CD1c-positive myeloid dendritic cell (primary cell): ENCODE data around the gene JADE3.

ENCODE experiments used
- DNase-seq: peaks from one replicate; pipeline ENCODE4 v3.0.0-alpha.2; 2016; ENCODE audit errors: extremely low spot score

JADE3 gene

DNA sequence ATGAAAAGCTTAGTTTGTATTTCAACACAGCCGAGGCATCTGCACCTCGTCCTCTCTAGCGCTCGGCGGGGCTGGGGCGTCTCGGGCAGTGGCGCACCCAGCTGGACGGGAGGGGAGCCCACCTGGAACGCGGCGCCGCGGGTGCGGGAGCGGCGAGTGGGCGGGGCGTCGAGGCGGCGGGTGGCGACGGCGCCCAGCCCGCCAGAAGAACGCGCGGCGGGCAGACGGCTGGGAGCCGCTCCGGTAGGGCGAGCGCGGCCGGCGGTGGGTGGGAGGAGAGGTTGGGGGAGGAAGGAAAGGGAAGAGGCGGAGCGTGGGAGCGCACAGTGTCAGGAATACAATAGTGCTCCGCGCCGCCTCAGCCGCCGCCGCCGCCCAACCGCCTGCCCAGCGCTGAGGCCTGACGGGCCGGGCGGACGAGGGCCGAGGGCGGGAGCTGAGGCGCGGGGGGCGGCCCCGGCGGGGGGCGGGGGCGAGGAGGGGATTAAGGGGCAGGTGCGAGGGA, at the start of gene JADE3:
TSS of gene JADE3 (plus strand) at position 324 of the 505 bp plus-strand sequence. CDS start 72,474 bp downstream, outside the sequence.
- peak; percentile 18 for DNase-seq

DNA sequence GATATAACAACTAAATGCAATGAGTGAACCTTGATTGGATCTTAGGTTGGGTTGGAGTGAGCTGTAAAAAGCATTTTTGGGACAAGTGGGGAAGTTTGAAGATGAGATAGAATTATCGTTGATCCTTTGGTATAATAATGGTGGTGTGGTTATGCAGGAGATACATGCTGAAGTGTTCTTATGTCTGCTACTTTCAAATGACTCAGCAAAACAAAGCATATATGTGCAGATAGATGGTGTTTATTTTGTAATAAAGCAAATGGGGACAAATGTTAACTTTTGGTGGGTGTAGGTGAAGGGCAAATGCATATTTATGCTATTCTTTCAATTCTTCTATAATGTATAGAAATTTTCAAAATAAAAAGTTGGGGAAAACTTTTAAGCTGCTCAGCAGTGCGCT, 49.1 kb upstream of the JADE3 start:
- DNase-seq, result no peak

DNA sequence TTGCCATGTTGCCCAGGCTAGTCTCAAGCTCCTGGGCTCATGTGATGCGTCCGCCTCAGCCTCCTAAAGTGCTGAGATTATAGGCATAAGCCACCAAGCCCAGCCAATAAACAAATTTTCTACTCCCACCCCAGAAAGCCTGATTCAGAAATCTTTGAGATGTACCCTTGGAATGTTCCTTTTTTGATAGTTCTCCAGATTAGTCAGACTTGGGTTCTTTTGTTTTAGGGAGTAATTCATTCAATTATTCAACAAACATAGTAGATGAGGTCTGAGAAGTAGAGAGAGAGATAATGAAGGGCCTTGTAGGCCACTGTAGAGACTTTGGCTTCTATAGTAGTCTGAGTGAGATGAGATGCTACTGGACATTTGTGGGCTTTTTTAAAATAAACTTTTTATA, 47.6 kb upstream of the JADE3 start:
- DNase-seq, result no peak

DNA sequence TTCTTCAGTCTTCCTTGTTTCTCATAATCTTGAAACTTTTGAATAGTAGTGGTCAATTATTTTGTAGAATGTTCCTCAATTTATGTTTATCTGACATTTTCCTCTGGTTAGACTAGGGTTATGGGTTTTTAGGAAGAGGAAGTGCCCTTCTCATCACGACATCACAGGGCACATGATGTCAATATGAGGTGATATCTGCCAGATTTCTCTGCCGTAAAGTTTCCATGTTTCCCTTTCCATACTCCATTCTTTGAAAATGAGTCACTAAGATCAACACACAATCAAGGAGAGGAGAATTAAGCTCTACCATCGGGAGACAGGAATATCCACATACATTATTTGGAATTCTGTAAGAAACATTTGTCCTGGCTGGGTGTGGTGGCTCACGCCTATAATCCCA, 46.9 kb upstream of the JADE3 start:
- peak; percentile 69 for DNase-seq

DNA sequence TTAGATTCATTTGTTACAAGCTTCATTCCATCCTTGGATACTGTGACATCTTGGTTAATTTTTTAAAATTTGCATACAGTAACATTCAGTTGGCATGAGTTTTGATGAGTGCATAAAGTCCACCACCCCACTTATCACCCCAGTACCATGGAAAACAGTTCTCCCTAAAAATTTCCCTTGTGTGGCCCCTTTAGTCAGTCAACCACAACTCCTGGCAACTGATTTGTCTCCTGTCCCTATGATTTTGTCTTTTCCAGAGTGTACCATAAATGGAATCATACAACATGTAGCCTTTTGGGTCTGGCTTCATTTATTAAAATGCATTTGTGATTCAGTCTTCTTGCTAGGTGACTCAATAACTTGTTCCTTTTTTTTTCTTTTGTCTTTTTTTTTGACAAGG, 45.5 kb upstream of the JADE3 start:
- DNase-seq, result no peak

DNA sequence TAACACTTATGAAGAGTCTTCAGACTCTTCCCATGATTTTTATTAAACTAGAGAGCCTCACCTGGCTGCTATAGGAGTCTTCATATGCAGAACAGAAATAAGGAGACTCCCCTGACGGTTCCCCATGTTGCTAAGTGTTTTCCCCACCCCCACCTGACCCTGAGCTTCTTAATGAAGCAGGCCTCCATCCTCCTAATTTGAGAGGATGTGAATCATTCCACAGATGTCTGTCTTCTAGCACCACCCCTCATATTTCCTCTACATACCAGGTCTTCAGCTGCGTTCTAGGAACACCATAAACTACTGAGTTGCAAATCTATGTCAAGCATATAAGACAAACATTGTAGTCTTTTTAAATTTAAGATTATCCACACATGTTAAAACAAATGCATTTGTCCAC, 38.5 kb upstream of the JADE3 start:
- no peak for DNase-seq

DNA sequence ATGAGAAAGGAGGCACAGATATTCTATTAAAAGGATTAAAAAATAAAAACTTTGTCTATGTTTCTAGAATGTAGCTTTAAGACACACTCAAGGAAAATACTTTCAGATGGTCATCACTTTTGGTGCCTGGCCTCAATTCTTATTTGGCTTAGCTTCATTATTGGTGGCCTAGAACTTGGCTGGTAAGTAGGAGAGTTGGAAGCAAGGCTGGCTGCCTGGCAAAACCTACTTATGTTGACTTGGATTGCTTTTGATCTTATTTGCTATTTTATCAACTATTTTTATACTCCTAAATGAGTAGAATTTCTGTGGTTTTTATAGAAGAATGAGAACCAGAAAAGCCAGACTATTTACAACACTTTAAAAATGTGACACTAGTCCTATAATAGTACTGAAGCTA, 35.3 kb upstream of the JADE3 start:
- no peak for DNase-seq

DNA sequence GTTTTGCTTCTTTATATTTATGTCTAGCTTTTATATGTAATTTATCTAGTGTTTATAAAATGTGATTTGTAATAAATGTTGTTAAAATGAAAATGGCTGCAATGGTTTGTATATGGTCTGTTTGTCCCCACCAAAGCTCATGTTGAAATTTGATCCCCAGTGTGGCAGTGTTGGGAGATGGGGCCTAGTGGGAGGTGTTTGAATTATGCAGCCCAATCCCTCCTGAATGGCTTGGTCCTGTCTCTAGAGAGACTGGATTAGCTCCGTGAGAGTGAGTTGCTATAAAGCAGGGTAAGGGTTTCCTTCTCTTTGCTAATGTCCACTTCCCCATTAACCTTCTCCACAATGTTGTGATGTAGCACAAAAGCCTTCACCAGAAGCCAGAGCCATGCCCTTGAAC, 30.0 kb upstream of the JADE3 start:
- no peak for DNase-seq

DNA sequence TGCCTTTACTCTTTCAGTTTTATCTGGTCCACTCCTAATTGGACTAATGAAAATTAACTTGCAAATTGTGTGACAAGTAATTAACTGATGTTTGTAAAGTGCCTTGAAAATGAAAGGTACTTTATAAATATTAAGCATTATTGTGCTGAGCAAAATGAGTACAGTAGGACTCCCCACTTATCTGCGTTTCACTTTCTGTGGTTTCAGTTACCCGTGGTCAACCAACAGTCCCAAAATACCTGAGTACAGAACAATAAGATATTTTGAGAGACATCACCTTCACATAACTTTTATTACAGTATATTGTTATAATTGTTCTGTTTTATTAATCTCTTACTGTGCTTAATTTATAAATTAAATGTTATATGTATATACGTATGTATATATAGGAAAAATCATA, 27.4 kb upstream of the JADE3 start:
- DNase-seq, result no peak

DNA sequence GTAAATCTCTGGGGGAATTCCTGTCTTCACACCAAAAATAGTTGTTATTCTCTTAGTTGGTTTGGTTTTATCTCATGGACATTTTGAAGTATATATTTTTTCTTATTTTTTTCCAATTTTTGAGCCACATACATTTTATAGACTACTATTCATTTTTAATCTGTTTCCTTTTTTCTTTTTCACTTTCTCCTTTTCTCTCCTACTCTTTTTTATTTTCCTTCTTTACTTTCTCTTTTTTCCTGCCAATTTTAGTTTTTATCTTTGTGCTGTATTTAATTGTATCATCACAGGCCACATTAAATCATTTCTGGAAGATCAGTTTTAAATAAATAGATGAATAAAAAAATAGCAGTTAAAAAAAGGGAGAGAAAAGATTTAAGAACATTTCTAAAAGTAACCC, 14.0 kb upstream of the JADE3 start:
- no peak for DNase-seq

DNA sequence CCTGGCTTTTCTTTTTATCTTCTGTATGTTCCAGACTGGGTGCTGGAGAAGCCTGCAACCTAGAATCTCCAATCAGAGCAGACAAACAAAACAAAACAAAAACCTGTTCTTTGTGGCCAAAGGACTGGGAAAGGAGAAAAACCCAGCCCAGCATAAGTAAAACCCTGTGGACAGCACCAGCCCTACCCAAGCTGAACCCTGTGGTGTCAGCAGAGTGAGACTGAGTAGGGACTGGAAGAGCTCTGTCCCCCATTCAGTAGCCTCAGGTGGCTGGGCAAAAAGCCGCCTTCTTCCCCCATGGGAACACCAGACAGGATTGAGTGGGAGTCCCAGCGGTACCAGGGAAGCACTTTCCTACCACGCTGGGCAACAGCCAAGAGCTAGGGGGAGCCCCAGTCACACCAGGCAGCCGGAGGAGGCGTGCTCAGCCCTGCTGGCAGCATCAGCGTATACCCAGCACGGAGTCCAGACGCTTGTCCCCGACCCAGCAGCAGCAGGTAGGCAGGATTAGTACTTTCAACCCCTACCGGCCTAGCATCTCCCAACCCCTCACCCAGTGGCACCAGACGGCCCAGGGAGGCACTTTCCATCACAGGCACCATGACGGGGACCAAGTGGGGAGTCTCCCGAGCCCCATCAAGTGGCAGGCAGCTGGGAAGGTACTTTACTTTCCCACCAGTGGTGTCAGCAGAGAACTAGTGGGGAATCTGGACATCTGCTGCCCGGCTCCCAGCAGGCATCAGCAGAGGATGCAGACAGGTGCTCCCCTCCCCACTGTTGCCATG, 8.6 kb upstream of the JADE3 start:
- DNase-seq, result peak; percentile 54

DNA sequence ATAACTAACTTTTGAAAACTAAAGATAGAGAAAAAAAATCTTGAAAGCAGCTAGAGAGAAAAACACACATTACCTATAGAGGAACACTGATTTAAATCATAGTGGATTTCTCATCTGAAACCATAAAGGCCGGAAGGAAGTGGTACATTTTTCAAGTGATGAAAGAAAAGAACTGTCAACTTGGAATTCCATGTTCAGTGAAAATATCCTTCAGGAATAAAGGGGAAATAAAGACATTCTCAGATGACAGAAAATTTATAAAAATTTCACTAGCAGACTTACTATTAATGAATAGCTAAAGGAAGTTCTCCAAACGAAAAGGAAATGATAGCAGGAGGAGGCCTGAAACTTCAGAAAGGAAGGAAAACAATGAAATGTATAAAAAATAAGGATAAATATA, 7.6 kb upstream of the JADE3 start:
- no peak for DNase-seq

DNA sequence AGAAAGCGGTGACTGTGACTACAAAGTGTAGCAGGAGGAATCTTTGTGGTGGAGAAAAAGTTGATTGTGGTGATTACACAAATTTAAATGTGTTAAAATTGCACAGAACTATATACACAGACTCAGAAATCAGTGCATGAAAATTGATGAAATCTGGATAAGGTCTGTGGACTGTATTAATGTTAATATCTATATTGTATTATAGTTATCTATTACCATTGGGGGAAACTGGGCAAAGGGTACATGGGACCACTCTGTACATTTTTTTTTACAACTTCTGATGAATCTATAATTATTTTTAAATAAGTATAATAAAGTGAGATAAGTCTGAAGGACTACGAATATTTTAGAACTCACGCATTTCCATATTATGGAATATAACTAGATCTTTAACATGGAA, 1.8 kb upstream of the JADE3 start:
- no peak for DNase-seq

DNA sequence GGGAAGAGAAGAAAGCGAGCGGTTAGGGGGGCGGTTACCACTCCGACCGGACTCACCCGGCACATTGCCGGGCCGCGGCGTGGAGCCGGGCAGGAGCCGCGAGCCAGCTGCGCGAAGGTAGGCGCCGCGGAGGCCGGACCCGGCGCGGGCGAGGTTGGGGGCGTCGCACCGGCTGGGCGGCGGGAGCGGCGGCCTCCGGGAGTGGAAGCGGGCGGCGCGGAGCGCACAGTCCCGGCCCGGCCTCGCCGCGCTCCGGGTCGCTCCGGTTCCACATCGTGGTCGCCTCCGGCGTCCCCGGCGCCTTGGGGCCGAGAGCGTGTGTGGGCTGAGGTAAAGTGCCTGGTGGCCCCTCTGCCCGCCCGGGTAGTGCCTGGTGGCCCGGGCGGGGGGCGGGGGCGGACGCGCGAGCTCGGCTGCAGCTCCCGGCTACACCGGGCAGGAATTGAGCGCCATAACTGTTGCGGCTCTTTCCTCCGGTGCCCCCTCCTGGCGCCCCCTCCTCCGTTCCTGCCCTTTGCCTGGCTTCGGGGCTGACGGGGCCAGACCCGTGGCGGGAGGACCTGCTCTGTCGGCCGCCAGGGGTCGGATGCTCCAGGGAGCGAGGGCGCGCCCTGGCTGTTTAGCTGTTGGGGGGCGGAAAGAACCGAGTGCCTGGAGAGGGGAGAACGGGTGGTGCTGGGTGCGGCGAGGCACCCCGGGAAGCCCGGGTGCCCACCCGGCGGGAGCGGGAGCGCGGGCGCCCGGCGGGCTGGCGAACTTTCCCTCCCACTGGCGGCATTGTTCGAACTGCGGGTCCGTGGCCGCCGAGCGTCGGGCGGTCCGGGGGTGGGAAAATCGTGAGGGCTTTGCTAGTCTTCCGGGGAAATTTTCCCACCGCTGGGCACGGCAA, 626 bp downstream of the JADE3 start:
- peak; percentile 33 for DNase-seq

DNA sequence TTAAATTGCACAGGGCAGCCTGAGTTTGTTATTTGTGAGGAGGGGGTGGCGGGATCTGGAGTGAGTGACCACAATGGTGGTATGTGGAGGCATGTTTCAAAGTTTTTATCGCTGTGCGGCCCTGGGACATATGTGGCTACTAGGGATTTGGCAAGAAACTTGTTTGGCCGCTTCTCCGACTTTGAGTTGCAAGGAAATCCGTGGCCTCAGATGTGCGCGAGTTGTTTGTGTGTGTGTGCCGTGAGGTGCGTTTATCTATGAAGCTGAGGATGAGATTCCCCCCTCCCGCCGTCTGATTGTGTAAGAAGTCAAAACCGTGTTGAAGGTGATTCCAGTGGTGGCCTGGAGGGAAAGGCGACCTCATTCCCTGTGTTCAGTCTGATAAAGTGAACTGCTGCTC, 1.4 kb downstream of the JADE3 start:
- DNase-seq, result peak; percentile 1

DNA sequence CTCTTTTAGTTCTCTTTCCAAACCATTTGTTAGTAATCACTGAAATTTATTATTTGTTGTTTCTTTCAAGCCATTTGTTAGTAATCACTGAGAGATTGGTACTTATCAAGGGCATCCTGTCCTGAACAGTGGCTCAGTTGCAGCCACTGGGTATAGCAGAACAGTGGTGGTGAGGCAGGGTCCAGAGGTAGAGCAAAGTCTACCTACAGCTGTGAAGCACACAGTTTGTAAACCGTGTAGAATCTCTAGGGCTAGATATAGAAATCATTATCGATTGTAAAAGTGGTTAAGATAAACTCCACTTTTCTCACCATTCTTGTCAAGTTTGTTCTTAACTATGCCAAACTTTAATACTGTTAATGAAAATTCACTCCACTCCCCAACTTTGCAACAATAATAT, 4.1 kb downstream of the JADE3 start:
- no peak for DNase-seq

DNA sequence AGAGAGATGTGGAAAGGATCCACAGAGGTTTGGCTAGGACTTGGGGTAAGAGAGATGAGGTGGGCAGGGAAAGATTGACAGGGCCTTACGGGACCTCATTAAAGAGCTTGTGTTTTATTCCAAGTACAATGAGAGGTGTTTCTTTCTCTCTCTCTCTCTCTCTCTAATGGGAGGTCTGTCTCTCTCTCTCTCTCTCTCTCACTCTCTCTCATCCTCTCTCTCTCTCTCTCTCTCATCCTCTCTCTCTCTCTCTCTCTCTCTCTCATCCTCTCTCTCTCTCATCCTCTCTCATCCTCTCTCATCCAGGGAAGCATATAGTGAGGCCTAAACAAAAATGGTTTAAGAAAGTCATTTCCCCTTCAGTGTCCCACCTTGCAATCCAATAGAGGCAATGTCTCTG, 5.4 kb downstream of the JADE3 start:
- no peak for DNase-seq

DNA sequence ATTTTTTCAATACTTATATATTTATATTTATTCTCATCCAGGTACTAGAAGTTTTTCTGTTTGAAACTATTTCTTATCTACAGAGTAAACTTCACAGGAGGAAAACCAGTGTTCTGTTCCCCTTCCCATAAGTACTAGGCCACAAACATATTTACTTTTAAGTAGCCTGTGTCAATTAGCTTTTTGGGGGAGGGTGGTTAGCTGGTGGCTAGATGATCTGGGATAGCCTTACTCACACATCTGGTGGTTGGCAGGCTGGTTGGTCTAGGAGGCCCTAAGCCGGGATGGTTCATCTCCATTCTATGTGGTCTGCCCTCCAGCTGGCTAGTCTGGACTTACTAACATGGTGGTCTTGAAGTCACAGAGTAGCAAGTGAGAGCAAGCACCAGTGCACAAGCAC, 6.2 kb downstream of the JADE3 start:
- no peak for DNase-seq

DNA sequence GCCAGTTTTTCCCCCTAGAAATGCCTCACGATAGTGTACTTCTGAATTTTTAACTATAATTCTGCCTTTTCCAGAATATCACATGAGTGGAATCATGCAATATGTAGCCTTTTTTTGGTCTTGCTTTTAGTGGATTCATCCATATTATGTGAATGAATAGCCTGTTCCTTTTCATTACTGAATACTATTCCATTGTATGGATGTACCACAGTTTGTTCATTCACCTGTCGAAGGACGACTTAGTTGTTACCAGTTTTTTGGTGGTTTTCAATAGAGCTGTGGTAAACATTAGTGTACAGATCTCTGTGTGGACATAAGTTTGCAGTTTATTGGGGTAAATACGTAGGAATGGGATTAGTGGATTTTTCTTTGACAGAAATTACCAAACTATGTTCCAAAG, 8.0 kb downstream of the JADE3 start:
- DNase-seq, result no peak

DNA sequence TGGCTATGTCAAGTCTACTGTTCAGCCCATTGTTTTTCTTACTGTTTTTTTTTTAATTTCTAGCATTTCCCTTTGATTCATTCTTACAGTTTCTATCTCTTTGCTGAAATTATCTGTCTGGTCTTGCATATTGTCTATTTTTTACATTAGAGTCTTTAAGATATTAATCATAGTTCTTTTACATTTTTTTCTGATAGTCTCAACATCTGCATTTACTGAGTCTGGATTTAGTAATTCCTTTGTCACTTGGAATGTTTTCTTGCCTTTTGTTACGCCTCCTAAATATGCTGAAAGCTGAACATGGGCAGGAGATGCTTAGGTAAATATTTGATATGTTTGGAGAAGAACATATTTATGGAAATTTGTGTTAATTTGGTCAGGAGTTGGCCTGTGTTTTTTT, 10.4 kb downstream of the JADE3 start:
- DNase-seq, result no peak

DNA sequence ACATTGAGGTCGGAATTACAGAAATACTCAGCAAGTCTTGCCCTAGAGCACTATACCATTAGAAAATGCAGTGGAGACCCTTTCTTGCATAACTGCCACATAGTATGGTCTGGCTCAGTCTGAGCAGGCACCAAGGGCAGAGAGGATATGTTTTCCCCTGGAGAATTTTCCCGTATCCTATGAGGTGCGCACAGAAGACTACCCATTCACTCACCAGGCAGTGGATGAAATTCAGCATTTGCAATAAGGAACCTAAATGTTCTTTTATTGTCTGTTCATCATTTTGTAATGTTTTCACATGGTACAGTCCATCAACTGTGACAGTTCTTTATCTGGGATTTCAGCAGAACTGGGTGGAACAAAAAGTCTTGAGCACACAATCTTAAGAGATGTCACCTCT, 15.5 kb downstream of the JADE3 start:
- no peak for DNase-seq

DNA sequence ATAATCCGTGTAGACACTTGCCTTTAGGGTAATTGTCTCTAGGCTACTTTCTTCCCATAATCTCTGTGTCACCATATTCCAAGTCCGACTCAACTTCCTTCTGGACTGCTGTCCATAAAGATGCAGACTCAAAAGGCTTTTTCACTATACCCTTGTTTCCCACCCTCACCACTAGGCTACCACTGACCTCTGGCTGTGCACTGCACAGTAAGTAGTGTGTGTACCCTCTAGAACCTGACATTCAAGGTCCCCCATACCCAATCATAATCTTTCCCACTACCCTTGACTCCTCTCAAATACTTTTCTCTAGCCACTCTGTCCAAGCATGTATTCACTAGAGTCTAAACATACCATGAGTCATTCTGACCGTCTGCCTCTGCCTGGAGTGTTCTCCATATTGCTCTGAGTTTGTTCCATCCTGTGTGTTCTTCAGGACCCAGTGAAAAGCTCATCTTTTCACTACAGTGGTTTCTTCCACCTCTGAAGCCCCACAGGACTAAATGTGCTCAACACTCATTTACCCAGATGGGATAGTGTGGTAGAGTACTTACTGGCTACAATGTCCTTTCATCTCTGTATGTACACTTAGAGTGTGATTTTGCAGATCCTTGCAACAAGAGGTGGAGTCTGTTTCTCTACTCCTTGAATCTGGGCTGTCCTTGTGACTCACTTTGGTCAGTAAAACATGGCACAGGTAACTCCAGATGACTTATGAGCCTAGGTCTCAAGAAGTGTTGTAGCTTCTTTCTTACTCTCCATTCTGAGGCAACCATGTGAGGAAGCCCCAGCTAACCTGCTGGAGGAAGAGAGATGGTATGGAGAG, 17.4 kb downstream of the JADE3 start:
- no peak for DNase-seq
